Tibial nerve (tissue), 4 donors: Measurements from ENCODE around the gene NIPSNAP3A. TPM values are rescaled to one million over a fixed set of nuclear protein-coding genes. Genes with fewer than 3 reads are reported as not detected.

Source experiments
- DNase-seq, 2 donors: peaks; one replicate each; pipeline ENCODE4 v3.0.0-alpha.2; 2019; ENCODE audit warnings: low spot score in 2 of 2
- H3K27ac ChIP-seq, 4 donors: fragments of 200-600 bp; sonication (generic) in 3 of 4; one replicate each; pipeline ENCODE4 v1.5.1; 2017 to 2019; ENCODE audit warnings: mild to moderate bottlenecking in 1 of 4
- H3K27me3 ChIP-seq, 2 donors: fragments of 200-600 bp; sonication (generic) in 1 of 2; one replicate each; pipeline versions ENCODE4 v1.5.1 to v1.6.0; 2017 to 2019
- H3K36me3 ChIP-seq, 3 donors: fragments of 200-600 bp; sonication (generic); one replicate each; pipeline ENCODE4 v1.5.1; 2018 to 2019
- H3K4me1 ChIP-seq, 4 donors: fragments of 200-600 bp; sonication (generic) in 3 of 4; one replicate each; pipeline ENCODE4 v1.5.1; 2017 to 2019
- H3K4me3 ChIP-seq, 4 donors: fragments of 200-600 bp; sonication (generic) in 3 of 4; one replicate each; pipeline ENCODE4 v1.5.1; 2017 to 2019; ENCODE audit warnings: mild to moderate bottlenecking in 1 of 4, moderate library complexity in 1 of 4
- H3K9me3 ChIP-seq, 4 donors: fragments of 200-600 bp; sonication (generic) in 3 of 4; one replicate each; pipeline ENCODE4 v1.5.1; 2017 to 2019
- EP300 ChIP-seq, 2 donors: sonication (generic); formaldehyde crosslinking; IDR thresholded peaks; one replicate each; pipeline ENCODE4 v1.6.1; 2017; ENCODE audit warnings: antibody characterized with exemption in 2 of 2, mild to moderate bottlenecking in 1 of 2
- POLR2A ChIP-seq, 2 donors: fragments of 450-650 bp; IDR thresholded peaks; one replicate each; pipeline ENCODE4 v1.6.1; 2017; ENCODE audit warnings: antibody characterized with exemption in 2 of 2, mild to moderate bottlenecking in 2 of 2, moderate library complexity in 2 of 2
- WGBS, 2 donors: methylation state at CpG; one replicate each; pipeline ENCODE4 v1.1.5; 2018; 5-methylcytosine and 5-hydroxymethylcytosine counted together
- total RNA-seq, 4 donors: library from RNA; depleted of rRNA; stranded (reverse); fragments of >200 nt; gene quantifications; one replicate each; pipeline ENCODE4 v1.1.0, GENCODE V29; 2016
- TF ChIP-seq, protein P1 (sequence below), 5 experiments: fragments of 200-600 bp in 3 of 5; fragments of 450-650 bp in 2 of 5; sonication (generic) in 3 of 5; IDR thresholded peaks; one replicate each; pipeline ENCODE4 v1.5.1; 2016 to 2019; ENCODE audit warnings: antibody characterized with exemption in 5 of 5, mild to moderate bottlenecking in 3 of 5, moderate library complexity in 2 of 5

The NIPSNAP3A gene
- total RNA-seq, 4 donors from 2014 or later = 10.3 to 28.6 (median 16.6) TPM

DNA sequence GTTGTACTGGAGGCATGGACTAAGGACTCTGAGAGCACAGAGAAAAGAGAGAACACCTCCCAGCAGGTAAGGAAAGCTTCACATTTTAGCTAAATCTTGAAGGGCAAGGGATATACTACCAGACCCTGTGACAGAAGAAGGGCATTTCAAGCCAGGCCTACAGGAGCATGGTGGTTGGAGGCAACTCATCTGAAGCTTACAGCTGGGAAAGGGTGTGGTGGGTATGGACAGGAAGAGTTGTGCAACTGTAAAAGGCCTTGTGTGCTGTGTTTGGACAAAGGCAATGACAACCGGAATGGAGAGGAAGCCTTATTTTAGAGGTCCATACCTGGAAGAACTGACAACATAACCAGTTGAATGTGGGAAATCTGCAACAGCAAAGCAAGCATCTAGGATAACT is 47.6 kb downstream of the NIPSNAP3A start:
- TF ChIP-seq, protein P1, sequence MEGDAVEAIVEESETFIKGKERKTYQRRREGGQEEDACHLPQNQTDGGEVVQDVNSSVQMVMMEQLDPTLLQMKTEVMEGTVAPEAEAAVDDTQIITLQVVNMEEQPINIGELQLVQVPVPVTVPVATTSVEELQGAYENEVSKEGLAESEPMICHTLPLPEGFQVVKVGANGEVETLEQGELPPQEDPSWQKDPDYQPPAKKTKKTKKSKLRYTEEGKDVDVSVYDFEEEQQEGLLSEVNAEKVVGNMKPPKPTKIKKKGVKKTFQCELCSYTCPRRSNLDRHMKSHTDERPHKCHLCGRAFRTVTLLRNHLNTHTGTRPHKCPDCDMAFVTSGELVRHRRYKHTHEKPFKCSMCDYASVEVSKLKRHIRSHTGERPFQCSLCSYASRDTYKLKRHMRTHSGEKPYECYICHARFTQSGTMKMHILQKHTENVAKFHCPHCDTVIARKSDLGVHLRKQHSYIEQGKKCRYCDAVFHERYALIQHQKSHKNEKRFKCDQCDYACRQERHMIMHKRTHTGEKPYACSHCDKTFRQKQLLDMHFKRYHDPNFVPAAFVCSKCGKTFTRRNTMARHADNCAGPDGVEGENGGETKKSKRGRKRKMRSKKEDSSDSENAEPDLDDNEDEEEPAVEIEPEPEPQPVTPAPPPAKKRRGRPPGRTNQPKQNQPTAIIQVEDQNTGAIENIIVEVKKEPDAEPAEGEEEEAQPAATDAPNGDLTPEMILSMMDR (IDR thresholded peaks at IDR 0.05) = no peak
- TF ChIP-seq EP300 (IDR thresholded peaks at IDR 0.05) = peak in 1 of 2 donors; percentile 54
- TF ChIP-seq POLR2A (IDR thresholded peaks at IDR 0.05) = no peak
- DNase-seq = no peak
- 71 to 73% methylated on average over 1 of the region's 1 CpG for WGBS, 2 donors
- peak overlapping the region in 1 of 4 donors; percentile 19 for H3K27ac ChIP-seq
- no peak overlapping the region for H3K4me3 ChIP-seq
- no peaks in the 10 kb centered on the region for H3K4me1 ChIP-seq
- no peaks in the 10 kb centered on the region for H3K27me3 ChIP-seq
- H3K9me3 ChIP-seq = no peaks in the 10 kb centered on the region
- peaks cover 0 to 99% (median 15%) of the 10 kb centered on the region in 3 donors for H3K36me3 ChIP-seq

DNA sequence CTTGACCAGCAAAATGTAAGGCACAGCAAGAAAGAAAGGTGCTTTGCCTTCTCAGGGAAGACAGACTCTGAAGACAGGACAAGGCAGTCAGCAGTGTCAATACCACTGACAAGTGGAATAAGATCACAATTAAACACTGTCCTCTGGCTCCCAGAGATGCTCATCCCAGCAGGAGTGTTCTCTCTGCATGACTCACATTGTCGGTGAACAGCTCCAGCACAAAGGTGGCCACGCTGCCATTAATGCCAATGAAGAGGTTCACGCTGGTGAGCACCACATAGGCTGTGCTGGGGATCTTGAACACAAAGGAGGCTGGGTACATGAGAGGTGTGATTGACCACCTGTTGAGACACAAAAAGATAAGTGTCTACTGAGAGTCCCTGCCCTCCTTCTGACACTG is 48.4 kb downstream of the NIPSNAP3A start:
- no peak overlapping the region for H3K4me3 ChIP-seq
- peaks cover 0 to 99% (median 13%) of the 10 kb centered on the region in 3 donors for H3K36me3 ChIP-seq
- TF ChIP-seq EP300 (IDR thresholded peaks at IDR 0.05) (no peak), POLR2A (IDR thresholded peaks at IDR 0.05) (no peak)
- TF ChIP-seq, protein P1 (IDR thresholded peaks at IDR 0.05) = no peak
- 68 to 70% methylated on average over 3 of the region's 3 CpGs for WGBS, 2 donors
- H3K9me3 ChIP-seq = no peaks in the 10 kb centered on the region
- H3K27ac ChIP-seq = no peak overlapping the region
- H3K4me1 ChIP-seq = no peaks in the 10 kb centered on the region
- DNase-seq = no peak
- no peaks in the 10 kb centered on the region for H3K27me3 ChIP-seq

DNA sequence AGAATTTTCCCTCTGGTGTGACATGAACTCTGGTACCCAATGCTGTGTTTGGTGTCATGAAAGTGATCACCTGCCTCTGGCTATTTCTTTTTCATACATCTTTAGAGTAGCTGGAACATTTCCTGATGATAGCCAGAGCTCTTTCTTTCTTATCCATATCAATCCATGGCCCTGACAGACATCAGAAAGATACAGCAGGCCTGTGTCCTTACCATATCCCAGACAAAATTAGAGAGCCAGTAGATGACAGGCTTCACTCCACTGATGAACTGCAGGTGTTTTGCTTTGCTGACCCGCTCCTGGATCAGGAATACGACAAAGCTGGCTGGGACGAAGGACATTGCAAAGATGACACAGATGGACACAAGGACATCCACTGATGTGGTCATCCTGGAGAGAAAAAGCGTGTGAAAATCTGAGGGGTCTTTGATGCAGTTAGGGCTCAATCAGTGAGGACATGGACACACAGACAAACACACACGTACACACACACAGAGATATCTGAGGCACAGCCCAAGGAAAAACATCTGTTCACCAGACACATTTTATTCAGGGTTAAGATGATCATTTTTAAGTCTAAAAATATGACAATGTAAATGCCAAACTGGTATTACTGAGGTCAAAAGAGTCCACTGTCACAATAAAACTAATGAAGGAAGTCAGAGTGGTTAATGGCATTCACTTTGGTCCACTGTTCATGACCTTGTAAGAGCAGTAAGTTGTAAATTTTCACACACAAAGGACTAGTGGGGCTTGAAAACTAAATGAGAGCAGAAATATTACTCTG is 50.9 kb downstream of the NIPSNAP3A start:
- TF ChIP-seq, protein P1 (IDR thresholded peaks at IDR 0.05) = no peak
- TF ChIP-seq POLR2A (IDR thresholded peaks at IDR 0.05) (no peak), EP300 (IDR thresholded peaks at IDR 0.05) (no peak)
- H3K36me3 ChIP-seq = peaks cover 0 to 99% (median 13%) of the 10 kb centered on the region in 3 donors
- WGBS, 2 donors = 80 to 86% methylated on average over 5 of the region's 5 CpGs
- no peak overlapping the region for H3K27ac ChIP-seq
- H3K9me3 ChIP-seq = no peaks in the 10 kb centered on the region
- no peak overlapping the region for H3K4me3 ChIP-seq
- no peaks in the 10 kb centered on the region for H3K27me3 ChIP-seq
- no peaks in the 10 kb centered on the region for H3K4me1 ChIP-seq
- no peak for DNase-seq

DNA sequence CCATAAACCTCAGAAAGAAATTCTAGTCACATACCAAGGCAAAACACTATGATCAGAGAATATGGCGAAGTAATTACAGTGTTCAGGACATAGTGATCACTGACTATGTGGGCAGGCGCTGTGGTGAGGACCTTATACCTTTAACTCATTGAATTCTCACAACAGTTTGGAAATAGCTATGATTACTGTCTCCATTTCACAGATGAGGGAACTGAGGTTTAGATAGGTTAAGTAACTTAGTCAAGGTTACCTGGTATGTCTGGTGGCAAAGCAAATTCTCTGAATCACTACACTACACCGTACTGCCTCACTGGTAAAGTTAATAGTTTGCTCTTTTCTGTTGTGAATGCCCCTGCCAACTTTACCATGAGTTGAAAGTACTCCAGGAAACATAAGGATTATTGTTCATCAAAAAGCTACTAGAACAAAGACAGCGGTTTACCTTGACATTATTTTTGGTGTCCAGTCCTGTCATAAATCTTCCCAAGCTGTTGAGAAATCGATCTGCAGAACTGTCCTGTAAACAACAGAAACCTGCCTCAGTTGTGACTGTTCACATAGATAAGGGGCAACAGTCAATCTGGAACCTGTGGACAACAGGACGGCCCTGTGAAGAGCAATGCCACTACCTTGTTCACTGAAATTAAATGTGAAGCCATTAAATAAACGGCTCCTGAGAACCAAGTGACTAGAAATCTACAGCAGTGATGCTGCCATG is 52.7 kb downstream of the NIPSNAP3A start:
- Histone ChIP-seq H3K4me3 (no peak overlapping the region), H3K27me3 (no peaks in the 10 kb centered on the region), H3K9me3 (no peaks in the 10 kb centered on the region), H3K27ac (no peak overlapping the region), H3K4me1 (no peaks in the 10 kb centered on the region), H3K36me3 (peaks cover 0 to 99% (median 10%) of the 10 kb centered on the region in 3 donors)
- DNase-seq = no peak
- TF ChIP-seq POLR2A (IDR thresholded peaks at IDR 0.05) (no peak), EP300 (IDR thresholded peaks at IDR 0.05) (no peak)
- TF ChIP-seq, protein P1 (IDR thresholded peaks at IDR 0.05) = no peak
- WGBS, 2 donors = 89 to 90% methylated on average over 7 of the region's 7 CpGs

DNA sequence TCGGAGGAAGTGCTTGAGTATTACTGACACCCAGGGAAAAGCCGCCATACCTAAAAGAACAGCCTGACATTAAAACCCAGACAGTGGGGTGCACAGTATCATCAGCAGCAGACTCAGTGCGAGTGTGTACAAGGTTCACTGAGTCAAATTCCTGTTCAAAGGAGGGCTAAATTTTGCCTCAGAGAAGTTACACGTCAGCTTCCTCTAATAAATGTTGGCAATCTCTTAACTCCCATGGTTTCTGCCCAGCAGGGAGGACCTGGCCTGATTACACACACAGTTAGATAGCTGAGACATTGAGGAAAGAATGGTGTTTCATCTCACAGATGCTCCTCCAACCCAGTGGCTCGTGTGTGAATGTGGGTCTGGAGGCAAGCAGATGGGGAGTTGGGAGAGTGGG is 54.6 kb downstream of the NIPSNAP3A start:
- H3K27ac ChIP-seq = no peak overlapping the region
- no peak for DNase-seq
- no peaks in the 10 kb centered on the region for H3K4me1 ChIP-seq
- H3K4me3 ChIP-seq = no peak overlapping the region
- 84 to 91% methylated on average over 5 of the region's 5 CpGs for WGBS, 2 donors
- H3K9me3 ChIP-seq = no peaks in the 10 kb centered on the region
- peaks cover 0 to 99% (median 14%) of the 10 kb centered on the region in 3 donors for H3K36me3 ChIP-seq
- no peak for TF ChIP-seq POLR2A (IDR thresholded peaks at IDR 0.05)
- TF ChIP-seq, protein P1 (IDR thresholded peaks at IDR 0.05) = no peak
- no peaks in the 10 kb centered on the region for H3K27me3 ChIP-seq
